Nucleus accumbens (tissue), 56 donors: Measurements from ENCODE around the gene CEP55.

Experiments
- DNase-seq, 56 donors: peaks; one replicate each; lab custom pipeline; 2025; lab: John Stamatoyannopoulos, UW

Gene CEP55

GRCh38 chr10:93468461-93469213 is 27.8 kb upstream of the CEP55 start:
- DNase-seq = no peak

GRCh38 chr10:93469454-93469853 is 27.0 kb upstream of the CEP55 start:
- no peak for DNase-seq

GRCh38 chr10:93471110-93471651 is 25.2 kb upstream of the CEP55 start:
- DNase-seq = no peak

- no peak for DNase-seq
Measured at GRCh38 chr10:93473161-93473560, 23.3 kb upstream of the CEP55 start.

GRCh38 chr10:93473804-93474472 is 22.5 kb upstream of the CEP55 start:
- no peak for DNase-seq

GRCh38 chr10:93475227-93475626 is 21.2 kb upstream of the CEP55 start:
- no peak for DNase-seq

GRCh38 chr10:93475871-93476270 is 20.5 kb upstream of the CEP55 start:
- DNase-seq = no peak

GRCh38 chr10:93476756-93477155 is 19.7 kb upstream of the CEP55 start:
- DNase-seq = no peak

GRCh38 chr10:93478873-93479272 is 17.5 kb upstream of the CEP55 start:
- DNase-seq = no peak

- DNase-seq = no peak
Measured at GRCh38 chr10:93481637-93482144, 14.7 kb upstream of the CEP55 start.

- peak in 11 of 56 donors; percentile 0 to 41 (median 10) for DNase-seq
Measured at GRCh38 chr10:93482145-93482834, 14.1 kb upstream of the CEP55 start, which contains the start of gene MYOF. Gene MYOF (minus strand): TSS chr10:93482334. CDS start chr10:93482194, 140 bp downstream.

GRCh38 chr10:93485690-93486089 is 10.7 kb upstream of the CEP55 start:
- DNase-seq = no peak

GRCh38 chr10:93488956-93489528 is 7.4 kb upstream of the CEP55 start:
- DNase-seq = no peak

GRCh38 chr10:93491602-93492121 is 4.8 kb upstream of the CEP55 start:
- DNase-seq = no peak

GRCh38 chr10:93493162-93493561 is 3.2 kb upstream of the CEP55 start:
- no peak for DNase-seq

GRCh38 chr10:93494494-93494893 is 1.9 kb upstream of the CEP55 start:
- DNase-seq = no peak

- DNase-seq = peak in 6 of 56 donors; percentile 19 to 52 (median 41)
Measured at GRCh38 chr10:93495654-93496321, 624 bp upstream of the CEP55 start.

GRCh38 chr10:93498166-93498565 is 1.8 kb downstream of the CEP55 start:
- no peak for DNase-seq

- DNase-seq = no peak
Measured at GRCh38 chr10:93501650-93502049, 5.2 kb downstream of the CEP55 start.

GRCh38 chr10:93503075-93503474 is 6.7 kb downstream of the CEP55 start:
- DNase-seq = no peak
